RPMI8226 (cell line): ENCODE data around the gene NKD1.
A peak's percentile ranks its signal among the peaks of the same experiment; 100 is the strongest.

Source experiments
- DNase-seq: peaks from one replicate; pipeline ENCODE4 v3.0.0-alpha.2; 2015

The NKD1 gene

GRCh38 chr16:50602531-50603205 lies 54.5 kb downstream of the NKD1 start:
- peak; percentile 89 for DNase-seq

DNA sequence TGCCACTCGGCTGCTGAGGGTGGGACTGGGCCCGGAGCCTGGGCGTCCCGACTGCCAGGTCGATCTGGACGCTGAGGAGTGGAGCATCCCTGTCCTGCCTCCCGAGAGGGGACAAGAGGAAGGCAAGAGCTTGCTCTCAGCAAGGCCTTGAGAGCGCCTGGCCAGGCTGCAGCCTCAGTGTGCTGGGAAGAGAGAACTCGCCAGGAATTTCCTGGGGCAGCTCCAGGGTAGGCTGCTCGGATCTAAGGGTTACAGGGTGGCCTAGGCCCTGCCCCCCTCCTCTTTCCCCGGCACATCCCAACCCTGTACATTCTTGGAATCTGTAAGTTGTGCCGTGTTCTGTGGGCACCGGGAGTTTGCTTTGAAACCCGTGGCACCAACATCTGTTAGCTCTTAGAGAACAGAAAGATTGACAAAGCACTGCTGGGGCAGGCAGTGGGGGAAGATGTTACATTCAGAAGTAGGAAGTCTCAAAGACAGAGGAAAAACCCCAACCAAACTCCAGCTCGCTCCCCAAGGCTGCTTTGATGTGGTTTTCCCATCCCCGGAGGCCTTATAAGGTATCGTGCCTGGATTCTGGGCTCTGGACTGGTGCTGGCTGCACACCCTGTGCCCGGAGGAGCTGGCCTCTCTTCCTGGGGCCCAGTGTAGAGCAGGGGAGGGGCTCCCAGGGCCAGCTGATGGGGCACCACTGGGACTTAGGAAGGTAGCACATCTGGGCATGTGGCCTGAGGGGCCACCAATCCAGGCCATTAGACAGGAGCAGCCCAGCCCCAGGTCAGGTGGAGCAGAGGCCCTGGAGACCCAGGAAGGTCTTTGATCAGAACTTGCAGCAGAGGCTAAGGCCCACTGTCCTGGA lies 55.2 kb downstream of the NKD1 start:
- DNase-seq = no peak

GRCh38 chr16:50604065-50604418 lies 55.8 kb downstream of the NKD1 start:
- DNase-seq = no peak

- DNase-seq = no peak
Measured at GRCh38 chr16:50604610-50605009, 56.4 kb downstream of the NKD1 start.

- DNase-seq = no peak
Measured at GRCh38 chr16:50605733-50606430, 57.7 kb downstream of the NKD1 start.

DNA sequence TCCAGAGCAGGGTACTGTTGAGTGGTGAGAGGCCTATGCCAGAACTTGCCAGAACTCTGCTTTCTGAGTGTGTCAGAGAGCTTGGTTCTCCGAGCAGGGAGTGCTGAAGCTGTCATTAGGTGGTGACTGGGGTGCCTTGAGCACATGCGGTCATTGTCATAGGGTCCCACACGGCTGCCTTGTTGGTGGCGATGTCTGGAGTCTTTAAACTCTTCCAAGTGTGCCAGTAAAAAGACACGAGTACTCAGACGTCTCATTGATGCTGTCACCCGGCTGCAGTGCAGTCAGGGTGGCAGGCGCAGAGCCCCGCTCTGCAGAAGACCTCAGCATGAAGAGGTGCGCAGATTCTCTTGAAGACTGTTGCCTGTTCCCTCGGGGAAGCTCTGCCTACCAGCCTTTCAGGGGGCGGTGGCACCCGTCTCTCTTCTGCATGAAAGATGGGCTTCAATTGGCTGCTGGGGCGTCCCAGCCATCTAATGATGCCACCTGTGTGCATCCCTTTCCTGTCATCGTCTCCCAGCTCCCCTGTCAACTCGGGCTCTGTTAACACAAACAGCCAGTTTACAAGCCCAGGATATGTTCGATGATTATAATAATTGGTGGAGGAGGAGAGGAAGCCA lies 58.3 kb downstream of the NKD1 start:
- DNase-seq = no peak

DNA sequence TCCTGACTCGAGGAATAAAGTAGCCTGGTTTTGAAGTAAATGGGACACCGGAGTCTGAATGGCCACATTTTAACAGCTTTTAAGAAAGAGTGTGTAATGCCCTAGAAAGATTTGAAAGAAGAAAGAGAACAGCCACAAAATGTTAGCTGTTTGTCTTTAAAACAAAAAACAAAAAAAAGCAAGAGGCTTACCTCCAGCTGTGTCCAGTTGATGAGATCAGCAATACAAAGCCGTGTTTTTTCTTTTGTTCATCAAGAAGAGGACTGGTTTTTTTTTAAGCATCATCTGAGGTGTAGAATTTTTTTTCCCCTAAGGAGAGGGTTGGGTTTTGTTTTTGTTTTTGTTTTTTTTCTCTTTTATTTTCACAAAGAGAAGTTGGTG lies 58.8 kb downstream of the NKD1 start:
- no peak for DNase-seq

GRCh38 chr16:50607447-50607846 lies 59.3 kb downstream of the NKD1 start:
- no peak for DNase-seq

- no peak for DNase-seq
Measured at GRCh38 chr16:50607970-50608557, 59.9 kb downstream of the NKD1 start.

- DNase-seq = no peak
Measured at GRCh38 chr16:50609049-50609448, 60.9 kb downstream of the NKD1 start.

DNA sequence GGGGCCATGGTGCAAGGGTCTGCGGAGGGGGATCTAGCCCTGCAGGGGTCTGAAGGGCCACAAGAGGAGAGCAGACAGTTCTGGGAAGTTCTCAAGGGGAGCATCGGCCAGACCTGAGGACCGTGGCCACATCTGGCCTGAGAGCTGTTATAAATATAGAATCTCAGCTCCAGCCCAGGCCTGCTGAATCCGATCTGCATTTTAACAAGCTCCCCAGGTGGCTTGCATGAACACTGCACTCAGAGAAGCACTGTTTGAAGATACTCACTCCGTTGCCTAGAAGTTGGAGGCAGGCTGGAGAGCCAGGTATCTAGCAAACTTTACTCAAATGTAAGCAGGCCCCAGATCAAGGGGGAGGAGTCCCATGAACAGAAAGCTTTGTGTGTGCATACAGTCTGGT lies 61.3 kb downstream of the NKD1 start:
- no peak for DNase-seq

DNA sequence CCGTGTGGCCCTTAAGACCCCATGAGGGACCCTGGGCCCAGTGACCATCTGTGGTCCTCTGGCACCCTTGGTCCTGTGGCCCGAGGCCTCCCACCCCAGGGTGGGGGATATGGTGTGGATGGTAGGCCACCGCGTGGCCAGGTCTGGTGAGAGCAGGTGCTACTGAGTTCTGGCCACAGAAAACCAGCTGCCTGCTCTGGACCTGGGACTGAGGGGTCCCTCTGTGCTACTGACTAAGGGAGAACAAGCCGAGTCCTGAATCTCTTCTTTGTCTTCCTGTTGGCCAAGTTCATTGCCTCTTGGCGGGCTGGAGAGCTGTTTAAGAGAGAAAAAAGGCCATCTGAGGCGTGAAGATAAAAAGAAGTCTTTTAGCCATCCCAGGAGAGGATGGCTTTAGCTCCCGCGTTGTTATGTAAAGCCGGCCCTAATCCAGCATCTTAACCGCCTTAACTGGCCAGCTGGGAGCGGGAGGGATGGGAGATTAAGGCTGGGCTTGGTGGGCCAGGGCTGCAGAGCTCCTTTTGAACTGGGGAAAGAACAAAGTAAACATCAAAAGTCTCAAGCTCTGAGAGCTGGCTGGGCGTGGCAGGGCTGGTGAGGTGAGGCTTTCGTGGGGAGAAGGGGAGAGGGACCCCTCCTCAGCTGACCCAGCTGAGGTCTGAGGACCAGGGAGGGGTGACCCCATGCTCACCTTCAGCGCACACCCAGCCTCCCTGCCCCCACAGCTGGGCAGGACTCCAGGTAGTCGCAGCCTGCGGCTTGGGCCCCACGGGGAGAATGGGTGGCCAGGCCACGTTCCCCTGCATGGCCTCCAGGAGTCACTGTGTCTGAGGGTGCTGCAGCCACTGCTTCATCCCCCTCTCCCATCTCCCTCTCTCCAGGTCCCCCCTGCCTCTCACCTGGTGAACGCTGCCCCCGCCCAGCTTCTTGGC lies 62.4 kb downstream of the NKD1 start:
- DNase-seq = no peak

- no peak for DNase-seq
Measured at GRCh38 chr16:50611332-50611934, 63.2 kb downstream of the NKD1 start.

- no peak for DNase-seq
Measured at GRCh38 chr16:50611995-50612848, 64.0 kb downstream of the NKD1 start.

- no peak for DNase-seq
Measured at GRCh38 chr16:50612849-50613198, 64.6 kb downstream of the NKD1 start.

DNA sequence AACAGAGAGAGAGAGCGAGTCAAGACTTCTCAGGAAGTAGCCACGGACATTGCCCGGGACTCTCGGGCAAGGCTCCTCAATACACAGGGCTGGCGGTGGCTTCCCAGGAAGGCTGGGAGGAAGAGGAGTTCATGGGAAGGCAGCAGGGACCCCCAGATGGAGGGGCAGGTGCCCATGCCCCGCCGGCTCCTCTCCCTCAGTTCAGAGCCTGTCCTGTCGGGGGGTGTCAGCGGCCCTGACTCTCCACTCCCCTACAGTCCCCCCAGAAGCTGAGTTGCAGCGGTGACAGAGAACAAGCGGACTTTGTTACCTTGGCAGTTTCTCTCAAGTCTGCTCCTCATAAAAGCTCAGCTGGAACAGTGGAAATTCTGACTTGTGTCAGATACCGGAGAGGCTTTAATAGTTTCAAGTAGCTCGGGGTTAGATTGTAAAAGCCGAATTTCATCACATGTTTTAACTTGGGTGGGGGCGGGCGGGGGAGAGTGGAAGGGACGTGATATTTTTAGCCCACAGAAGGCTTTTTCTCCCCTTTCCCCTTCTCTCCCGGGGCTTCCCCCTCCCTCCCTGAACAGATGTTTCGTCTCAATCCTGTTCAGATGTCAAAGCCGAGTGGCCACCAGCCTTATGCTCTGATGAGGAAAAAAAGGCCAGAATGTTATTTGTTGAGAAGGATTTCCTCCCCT lies 65.2 kb downstream of the NKD1 start:
- no peak for DNase-seq

GRCh38 chr16:50613964-50614474 lies 65.8 kb downstream of the NKD1 start:
- no peak for DNase-seq

DNA sequence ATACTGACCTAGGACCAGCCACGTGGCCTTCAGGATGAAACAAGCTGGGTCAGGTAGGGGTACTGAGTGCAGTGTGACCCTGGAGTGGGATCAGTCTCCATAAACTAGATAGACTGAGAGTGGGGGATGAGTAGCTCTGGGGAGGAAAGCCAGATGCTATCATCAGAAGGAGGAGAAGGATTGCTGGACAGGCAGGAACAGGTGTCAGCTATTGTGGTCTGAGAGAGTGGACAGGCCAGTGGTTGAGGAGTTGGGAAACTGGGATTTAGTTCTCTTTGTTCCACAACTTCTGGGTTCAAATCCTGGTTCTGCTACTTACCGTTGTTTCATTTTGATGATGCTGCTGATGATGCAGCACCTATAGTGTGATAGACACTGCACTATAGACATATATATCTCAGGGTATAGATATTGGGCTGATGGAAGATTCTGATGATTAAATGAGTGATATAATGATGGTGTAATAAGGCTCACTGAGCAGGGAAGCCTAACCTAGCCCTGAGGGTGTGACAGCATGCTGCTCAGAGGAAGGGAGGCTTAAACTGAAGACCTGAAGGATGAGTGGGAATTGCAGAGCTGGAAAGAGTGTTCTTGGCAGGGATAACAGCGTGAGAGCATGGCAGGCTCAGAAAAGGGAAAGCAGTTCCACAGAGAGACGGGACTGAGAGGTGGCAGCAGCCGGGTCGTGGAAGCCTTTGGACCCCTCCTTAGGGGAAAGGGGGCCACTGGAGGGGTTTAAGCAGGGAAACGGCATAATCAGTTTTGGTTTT lies 66.9 kb downstream of the NKD1 start:
- DNase-seq = no peak

DNA sequence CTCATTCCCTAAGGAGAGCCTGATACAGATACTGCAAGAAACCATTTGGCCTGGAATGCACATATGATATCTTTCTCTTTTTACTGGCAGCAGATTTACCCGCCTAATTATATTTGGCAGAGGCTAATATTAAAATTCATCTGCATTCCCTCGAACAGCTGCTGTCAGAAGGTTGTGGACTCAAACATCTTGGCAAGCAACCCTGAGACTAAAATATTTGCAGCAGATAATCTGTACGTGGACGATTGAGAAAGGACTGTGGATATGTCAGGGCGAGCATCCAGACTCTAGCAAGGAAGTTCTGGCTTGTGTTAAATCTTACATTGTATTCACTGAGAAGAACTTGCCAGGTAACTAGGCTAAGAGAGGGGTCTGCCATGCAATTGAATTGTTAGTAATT lies 67.7 kb downstream of the NKD1 start:
- DNase-seq = no peak
